ENCODE measurements around the gene PNMA6F. TPM values are rescaled to one million over a fixed set of nuclear protein-coding genes. Genes with fewer than 3 reads are reported as not detected.
"Not testable (repeated sequence)": the region's sequence is repeated elsewhere in the genome, so short reads cannot be mapped to it uniquely, and the experiment has no call there.

PNMA6F gene
- total RNA-seq, 1 experiment from 2014 or later = not detected

DNA sequence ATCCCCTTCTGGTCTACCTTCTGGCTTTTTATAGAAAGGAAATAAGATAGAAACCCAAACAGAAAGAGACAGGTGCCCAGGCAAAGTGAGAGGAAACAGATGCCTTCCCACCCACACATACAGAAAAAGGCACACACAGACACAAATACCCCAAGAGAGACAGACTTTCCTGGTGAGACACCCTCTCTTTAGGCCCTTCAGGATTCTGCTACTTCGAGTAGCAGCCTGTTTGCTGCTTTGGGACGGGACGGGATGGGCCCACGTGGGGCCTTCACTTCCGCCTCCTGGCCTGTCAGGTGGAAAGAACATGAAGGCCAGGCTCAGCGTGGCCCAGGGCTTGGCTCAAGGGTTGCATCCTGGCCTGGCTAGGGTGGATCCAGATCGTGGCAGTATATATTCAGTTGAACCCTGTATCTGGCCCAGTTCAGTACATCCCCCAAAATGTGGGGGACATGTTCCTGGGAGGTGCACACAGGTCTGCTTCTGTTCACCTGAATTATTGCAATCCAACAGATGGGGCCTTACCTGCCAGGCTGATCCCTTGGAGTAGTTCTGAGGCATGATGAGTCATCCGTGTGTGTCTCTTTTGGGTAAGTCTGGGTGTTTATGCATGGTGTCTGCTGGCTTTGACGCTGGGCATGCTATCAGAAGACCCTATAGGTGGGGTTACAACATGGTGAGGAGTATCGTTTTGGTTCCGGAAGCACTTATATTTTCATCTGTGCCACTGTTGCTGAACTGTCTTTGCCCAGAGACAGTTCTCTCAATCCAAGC lies 14.7 kb upstream of the PNMA6F start:
- DNase-seq (ENCODE audit: low read depth) = no peak

DNA sequence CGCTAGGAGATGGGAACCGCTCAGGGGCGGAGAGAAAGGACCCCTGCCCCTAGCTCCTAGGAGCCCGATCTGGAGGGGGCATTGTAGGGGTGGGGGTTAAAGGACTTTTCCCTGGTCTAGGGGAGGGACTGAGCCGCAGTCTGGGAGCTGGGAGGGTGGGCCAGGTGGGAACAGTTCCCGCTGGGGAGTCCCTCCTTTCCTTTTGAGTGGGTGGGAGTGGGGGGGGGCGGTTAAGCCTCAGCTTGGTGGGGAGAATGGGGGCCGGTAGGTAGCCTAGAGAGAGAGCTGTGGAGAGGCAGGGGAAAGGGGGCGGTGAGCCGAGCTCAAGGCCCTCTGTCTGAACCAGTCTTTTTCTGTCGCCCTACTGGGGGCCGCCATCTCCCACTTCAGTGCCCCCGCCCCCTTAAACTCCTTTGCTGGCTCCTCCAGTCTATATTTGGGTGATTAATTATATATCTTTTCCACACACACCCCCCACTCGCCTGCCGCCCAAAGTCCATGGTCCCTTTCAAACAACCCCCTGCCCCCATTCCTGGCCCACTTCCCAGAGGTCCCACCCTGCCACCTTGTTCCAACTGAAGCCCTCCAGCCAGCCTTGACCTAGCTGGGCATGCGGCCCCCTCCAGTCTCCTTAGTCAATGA lies 13.2 kb upstream of the PNMA6F start:
- DNase-seq (ENCODE audit: low read depth) = no peak

DNA sequence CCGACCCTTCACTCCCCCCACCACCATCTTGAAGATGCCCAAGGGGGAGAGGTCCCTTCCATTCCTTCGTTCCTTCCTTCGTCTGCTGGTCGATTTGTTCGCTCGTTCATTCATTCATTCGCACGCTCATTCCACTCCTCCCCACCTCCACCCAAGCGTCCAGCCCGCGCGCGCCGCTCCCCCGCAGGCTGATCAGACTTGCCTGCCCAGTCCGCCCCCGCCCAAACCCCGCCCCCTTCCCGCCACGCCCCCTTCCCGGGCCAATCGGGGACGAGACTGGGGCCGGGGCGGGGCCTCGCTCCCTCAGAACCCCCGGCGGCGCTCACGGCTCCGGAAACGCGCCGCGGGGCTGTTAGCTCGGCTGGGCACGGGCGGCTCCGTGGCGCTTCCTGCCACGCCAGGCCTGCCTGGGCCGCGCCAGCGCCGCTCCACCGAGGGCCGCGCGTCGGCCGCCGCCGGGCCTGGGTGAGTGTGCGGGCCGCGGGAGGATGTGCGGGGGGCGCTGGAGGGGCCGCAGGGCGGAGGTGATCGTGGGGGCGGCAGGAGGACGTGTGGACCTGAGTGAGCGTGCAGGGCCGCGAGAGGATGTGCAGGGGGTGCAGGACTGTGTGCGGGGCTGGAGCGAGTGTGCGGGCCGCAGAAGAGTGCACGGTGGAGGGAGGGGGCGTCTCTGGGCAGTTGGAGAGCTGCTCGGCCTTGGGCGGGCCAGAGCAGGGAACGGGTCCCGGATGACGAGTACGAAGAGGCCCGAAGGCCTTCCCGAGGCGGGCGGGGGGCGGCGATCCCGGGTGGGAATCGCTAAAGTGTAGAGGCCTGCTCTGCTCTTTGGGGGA lies 12.5 kb upstream of the PNMA6F start, which contains the start of gene ZNF275:
TSS of gene ZNF275 (plus strand) at position 333 of the 833 bp plus-strand sequence. CDS start 2,527 bp downstream, outside the sequence.
- DNase-seq (ENCODE audit: low read depth) = peak; percentile 40

DNA sequence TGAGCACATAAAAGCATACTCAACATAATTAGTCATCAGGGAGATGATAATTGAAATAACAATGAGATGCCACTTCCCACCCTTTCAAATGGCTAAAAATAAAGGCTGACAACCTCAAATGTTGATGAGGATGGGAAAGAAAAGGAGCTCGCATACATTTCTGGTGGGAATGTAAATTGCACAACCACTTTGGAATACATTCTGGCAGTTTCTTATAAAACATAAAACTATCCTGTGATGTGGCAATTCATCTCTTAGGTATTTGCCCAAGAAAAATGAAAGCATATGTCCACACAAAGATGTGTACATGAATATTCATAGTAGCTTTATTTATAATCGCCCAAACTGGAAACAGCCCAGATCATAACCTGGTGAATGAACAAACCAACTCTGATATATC lies 11.7 kb upstream of the PNMA6F start:
- DNase-seq (ENCODE audit: low read depth) = no peak

DNA sequence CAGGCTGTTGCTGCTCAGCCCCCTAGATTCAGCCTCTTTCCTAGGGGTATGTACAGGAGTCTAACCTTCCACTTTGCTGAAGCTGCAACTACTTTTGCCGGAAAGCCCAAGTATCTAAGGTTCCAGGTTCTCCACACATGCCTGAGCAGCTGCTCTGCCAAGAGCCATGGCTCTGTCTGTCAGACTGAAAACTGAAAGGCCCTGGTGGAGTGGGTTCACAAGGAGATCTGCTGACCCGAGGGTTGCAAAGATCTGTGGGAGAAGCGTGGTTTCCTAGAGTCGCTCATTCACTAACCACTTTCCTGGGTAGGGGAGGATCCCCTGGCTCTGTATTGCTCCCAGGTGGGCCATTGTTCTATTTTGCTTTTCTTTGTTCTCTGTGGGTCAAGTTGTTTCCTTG lies 6.0 kb upstream of the PNMA6F start:
- no peak for DNase-seq (ENCODE audit: low read depth)

DNA sequence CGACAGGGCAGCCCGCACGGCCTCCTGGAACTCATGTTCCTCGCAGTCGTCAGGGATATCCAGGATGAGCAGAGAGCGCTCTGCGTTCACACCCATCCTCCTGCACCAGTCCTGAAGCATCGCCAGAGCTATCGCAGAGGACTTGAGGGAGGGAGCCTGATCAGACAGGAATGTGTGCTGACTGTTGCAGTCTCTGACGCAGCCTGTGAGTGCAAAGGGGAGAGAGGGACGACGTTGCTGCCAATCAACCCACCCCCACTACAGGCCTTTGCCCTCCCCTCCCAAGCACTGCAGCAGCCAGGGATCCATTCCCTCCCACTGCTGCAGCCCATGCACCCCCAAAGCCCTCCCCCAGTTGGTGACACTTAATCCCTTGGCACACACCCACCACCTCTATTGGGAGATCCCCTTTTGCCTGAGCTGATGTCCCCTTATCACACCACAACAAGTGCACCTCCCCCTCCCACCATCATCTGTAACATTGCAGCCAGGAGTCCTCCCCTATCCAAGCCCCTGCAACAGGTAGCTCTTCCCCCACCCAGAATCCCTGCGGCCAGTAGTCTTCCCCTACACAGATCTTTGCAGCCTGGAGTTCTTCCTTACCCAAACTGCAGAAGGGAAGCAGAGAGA lies 897 bp downstream of the PNMA6F start:
- DNase-seq (ENCODE audit: low read depth) = no peak

DNA sequence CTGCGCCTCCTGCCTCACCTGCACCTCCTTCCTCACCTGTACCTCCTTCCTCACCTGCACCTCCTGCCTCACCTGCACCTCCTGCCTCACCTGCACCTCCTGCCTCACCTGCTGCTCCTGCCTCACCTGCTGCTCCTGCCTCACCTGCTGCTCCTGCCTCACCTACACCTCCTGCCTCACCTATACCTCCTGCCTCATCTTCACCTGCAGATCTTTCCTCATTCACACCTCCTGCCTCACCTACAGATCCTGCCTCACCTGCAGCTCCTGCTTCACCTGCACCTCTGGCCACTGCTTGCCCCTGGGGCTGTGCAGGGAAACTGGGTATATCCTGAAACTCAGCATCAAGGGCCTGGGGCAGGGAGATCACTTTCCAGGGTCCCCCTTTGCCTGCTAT lies 1.5 kb downstream of the PNMA6F start:
- not testable (repeated sequence) for DNase-seq (ENCODE audit: low read depth)

DNA sequence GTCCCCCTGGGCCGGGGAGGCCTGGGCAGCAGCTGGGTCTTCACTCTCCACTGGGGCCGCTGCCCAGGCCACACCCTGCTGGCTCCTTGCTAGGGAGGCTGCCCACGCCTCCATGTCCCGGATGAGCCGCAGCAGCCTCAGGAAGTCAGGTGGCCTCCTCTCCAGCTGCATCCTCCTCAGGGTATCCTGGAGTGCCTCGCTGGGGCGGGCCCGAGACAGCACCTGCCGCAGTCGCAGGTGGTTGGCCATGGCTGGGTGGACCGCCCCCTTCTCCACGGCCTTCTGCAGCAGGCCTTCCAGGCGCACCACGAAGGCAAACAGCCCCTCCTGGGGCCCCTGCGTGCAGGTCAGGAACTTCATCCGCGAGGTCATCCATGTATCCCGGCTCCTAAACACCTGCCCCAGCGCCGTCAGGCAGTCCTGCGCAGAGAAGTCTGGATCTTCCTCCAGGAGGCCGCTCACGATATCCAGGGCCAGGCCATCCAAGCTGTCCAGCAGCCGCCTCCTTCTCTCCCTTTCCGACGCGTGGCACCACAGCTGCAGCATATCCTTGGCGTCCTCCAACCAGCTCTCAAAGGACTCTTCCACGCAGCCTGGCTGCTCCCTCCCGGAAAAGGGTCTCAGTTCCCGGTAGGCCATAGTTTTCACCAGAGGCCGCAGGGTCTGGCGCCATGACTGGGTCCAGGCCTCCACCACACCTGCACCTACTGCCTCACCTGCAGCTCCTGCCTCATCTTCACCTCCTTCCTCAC lies 2.1 kb downstream of the PNMA6F start:
- DNase-seq (ENCODE audit: low read depth) = no peak

DNA sequence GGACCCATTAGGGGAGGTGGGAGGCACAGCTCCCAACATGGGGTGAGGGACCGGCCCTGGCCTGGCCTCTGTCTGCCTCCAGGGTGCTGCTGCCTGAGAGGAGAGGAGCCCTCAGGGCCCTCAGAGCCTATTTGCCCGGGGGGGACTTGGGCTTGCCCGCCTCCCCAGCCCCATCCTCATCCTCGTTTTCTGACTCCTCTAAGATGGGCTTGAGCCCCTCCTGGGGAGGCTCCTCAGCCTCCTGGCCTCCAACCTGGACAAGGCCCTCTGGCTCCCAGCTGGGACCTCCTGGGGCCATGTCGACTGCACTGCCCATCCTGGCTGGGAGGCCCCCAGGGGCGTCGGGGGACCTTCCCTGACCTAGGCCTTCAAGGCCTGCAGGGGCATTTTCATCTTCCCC lies 2.8 kb downstream of the PNMA6F start:
- DNase-seq (ENCODE audit: low read depth) = no peak

DNA sequence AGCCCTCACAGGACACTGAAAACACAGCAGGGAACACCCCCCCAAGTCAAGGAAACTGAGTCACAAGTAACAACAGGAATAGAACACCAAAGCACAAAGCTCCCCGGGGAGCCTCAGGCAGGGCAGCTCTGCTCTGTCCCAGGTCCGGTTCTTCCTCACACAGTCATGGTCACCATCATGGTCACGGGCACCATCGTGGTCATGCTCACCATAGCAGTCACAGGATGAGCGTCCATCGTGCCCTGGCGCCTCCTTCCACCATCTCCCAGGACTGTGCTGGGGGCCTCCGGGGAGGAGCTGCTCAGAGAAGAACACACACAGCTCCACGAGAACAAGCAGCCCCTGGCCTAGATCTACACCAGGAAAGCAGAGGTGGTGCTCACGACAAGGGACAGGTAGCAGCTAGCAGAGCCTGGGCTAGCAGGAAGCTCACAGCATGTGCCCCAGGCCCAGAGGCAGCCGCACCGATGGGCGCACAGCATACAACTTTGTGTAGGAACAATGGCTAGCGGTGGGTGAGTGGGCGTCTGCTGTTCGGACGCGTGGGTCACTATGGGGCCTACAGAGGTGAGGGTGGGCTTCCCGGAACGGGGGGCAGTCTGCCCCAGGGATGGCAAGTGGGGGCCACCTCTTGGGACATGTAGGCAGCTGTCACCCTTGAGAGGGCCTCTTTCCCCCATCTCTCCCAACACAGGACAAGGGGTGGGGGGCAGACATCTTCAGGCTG lies 3.4 kb downstream of the PNMA6F start:
- no peak for DNase-seq (ENCODE audit: low read depth)

DNA sequence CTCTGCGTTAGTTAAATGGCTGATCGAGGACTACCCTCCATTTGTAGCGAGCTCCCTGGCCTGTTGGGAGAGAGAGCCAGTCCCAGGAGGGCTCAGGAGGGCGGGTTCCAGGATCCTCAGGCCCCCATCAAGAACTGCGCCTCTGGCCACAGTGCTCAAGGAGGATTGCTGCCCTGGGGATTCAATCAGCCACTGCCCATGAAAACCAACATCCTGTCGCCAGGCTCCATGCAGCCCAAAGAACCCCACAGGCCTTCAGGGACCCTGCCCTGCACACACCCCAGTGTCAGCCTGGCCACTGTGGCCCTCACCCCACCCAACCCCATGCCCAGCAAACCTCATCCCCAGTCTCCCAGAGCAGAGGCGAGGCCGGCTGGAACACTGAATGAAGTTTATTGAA lies 4.3 kb downstream of the PNMA6F start:
- DNase-seq (ENCODE audit: low read depth) = no peak

DNA sequence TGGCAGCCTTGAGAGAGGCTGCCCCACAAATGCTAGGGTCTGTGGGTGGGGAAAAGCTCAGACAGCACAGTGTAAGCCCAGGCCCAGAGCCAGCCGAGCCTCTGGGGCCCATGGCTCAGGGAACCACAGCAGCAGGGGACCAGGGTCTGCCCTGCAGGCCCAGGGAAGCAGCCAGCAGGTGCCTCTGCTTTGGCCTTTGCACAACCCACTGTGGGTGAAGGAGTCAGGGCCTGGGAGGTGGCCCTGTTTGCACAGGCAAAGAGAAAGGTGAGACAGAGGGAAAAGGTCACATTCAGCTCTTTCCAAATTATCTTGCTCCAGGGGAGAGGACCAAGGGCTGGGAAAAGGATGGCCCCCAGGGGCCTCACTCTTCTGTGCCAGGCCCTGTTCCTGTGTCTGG lies 8.7 kb downstream of the PNMA6F start:
- DNase-seq (ENCODE audit: low read depth) = no peak

DNA sequence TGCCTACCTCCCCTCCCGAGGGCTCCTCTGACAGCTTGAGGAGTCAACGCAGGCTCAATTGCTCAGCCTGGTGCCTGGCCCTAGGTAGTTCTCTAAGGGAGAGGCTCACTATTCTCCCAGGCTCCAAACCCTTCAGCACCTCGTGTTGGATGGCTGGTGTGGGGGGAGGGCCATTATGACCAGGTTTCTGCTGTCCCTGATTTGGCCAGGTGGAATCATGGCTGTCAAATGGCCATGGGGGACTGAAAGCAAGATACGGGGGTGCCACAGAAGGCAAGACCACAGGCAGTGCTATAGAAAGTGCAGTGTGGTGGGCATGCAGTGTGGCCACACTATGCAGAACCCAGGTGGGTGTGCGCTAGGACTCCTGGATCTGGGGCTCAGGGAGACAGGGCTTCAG lies 9.5 kb downstream of the PNMA6F start:
- DNase-seq (ENCODE audit: low read depth) = no peak

DNA sequence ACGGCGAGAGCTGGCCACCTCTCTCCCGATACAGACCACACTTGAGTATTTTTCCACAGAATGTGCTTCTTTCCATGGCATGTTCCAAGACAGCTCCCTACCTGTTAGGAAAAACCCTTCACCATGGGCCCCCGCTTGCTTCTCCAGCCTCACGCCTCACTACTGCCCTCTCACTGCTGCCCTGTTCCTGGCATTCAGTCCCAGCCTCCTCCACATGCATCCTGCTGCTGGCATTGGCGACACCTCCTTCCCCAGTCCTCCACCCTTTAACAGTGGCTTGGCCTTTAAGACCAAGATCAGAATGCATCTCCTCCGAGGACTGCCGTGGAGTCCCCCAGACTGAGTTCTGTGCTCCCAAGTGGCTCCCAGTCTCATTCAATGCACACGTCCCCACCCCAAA lies 10.7 kb downstream of the PNMA6F start:
- DNase-seq (ENCODE audit: low read depth) = no peak

DNA sequence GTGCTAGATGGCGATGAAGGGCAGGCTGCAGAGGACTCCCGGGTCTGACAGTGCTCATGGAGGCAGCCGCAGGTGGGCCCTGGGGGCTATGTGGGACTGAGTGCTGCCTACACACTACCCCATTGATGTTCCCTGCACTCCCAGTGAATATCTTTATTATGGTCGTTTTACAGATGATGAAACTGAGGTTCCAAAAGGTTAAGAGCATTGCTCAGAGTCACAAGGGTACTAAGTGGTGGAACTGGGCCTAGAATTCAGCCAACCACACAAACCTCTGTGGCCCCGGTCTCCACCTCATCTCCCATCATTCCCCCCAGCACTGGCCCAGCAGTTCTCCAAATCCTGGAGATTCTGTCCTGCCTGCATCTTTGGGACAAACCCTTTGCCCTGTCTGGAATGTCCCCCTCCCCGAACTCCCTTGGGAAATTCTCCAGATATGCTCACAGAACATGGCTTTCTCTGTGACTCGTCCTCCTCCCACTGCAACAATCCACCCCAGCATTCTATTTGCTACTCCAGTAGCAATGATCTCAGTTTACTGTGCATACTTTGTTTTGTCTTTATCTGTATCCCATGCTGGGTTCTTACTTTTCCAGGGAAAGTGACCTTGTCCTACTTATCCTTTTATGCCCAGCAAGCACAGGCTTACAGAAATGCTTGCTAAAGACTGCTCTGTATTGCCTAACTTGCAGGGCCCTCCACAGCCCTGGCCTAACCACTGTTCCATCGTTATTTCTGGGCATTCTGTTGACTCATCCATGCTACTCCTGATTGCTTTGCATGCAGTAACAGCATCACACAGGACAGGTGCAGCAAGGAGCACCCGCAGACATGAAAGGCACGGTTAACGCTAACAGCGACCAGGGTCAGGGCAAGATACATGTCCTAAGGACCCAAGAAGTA lies 14.0 kb downstream of the PNMA6F start:
- DNase-seq (ENCODE audit: low read depth) = no peak

DNA sequence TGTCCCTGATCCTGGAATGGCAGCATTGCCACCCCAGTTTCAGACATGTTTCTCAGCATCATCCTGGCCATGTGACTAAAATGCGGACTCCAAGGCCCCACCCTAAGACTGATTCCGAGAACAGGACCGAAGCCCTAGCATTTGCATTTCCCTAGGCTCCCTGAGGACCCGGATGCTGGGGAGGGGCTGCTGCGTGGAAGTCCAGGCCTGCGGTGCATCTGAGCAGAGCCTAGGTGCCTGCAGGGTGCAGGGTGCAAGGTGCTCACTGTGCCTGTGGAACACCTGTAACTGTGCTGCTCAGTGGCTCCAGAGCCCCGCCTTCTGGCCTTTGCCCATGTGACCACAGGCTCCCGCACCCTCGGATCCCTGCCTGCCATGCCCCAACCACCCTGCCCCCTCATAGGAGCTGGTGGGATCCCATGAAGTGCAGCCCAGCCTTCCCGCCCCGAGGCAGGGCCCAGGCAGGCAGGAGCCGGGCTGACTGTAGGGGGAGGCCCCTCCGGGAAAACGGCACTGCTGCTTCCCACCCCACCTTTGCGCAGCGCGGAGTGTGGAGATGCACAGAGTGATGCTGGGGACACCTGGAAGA lies 14.9 kb downstream of the PNMA6F start:
- no peak for DNase-seq (ENCODE audit: low read depth)

DNA sequence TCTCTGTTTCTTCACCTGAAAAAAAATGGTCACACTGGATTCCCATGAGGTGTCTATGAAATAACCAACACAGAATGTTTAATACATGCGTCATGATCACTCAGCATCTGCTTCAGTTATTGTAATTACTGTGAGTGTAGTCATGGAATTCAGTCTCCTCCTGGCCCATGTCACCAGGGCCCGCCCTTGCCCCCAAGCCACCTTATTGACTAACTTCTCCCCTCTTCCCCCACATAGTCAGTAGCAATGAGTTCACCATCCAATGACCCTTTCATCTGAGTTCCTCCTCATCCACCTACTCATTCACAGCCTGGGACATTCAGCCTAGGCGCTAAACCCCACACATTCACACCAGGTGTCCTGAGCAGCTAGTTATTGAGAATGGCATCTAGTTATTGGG lies 15.6 kb downstream of the PNMA6F start:
- peak; percentile 7 for DNase-seq (ENCODE audit: low read depth)

DNA sequence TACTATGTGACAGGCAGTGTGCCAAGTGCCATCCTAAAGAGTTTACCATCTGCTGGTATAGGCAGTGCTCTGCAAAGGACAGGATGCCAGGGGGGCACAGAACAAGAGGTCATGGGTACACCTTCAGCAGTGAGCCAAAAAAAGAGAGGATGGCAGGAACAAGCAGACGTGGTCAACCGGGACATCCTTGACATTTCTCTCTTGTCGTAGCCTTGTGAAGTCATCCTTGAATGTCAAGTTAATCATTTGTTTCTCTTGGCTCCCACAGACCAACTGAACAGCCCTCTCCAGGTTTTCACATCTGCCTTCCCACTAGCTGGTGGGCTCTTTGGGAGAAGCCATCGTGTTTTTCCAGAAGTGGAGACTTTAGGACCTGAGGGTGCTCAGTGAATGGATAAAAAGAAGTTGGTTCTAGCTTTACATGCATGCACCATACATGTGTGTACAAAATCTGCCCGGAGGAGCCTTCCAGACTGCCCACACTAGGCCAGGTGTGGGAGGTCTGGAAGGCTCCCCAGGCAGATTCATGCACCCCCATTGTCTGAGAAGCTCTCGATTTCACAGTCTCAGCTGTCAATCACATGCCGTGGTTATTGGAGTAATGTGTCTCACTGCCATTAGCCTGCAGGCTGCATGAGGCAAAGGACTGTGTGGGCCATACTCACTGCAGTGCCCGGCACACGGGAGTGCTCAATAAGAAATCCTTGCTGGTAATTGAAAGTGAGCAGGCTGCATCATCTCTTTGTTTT lies 16.4 kb downstream of the PNMA6F start:
- DNase-seq (ENCODE audit: low read depth) = no peak
